ENCODE data around the gene MAP1S.

Gene MAP1S

GRCh38 chr19:17695198-17695597 is 24.1 kb upstream of the MAP1S start:
- no peak for DNase-seq (ENCODE audit: low spot score)

DNA sequence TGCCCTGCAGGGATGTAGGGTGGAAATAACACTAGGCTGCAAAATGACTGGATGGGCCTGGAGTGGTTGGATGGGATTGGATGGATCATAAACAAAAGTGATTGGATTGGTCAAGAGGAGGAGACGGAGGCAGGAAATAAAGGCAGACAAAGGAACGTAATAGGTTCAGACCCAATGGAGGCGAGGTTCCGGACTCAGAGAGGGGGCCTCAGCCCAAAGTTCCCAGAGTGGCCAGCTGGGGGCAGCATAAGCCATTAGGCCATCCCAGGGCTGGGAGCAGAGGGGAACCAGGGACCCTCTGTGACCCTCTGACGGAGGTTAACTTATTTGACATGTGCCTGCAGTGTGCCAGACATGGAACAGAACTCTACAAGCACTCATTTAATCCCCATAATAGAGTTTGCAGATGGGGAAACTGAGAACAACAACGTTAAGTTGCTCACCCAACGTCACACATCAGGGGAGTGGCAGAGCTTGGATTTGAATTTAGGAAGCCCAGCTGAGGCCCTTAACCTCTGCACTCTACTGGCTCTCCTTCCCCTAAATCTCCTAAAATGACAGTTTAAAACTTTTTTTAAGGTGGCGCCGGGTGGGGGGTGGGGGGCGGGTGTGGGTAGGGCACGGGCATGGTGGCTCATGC is 15.3 kb upstream of the MAP1S start:
- peak; percentile 71 for DNase-seq (ENCODE audit: low spot score)

- no peak for DNase-seq (ENCODE audit: low spot score)
Measured at GRCh38 chr19:17706750-17707181, 12.5 kb upstream of the MAP1S start.

GRCh38 chr19:17711851-17712250 is 7.4 kb upstream of the MAP1S start:
- no peak for DNase-seq (ENCODE audit: low spot score)

DNA sequence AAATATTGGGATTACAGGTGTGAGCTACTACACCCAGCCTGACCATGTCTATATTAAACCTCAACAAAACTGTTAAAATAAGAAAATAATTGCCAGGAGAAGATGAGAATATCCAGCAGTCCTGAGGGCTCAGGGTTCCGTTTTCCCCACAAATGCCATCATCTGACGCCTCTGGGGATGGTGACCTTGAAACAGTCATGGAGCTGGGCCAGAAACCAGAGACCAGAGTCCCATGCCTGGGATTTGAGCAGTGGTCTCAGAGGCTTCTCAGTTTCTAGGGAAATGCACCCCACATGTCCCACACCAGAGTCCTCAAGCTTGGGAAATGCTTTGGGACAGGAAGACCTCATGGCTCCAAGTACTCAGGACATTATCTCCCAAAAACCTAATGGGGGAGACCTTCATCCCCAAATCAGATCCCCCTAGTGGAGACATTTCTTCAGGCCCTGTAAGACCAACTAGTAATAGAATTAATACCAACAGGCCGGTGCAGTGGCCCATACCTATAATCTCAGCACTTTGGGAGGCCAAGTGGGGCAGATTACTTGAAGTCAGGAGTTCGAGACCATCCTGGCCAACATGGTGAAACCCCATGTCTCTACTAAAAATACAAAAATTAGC is 2.9 kb upstream of the MAP1S start:
- DNase-seq (ENCODE audit: low spot score), result no peak

- DNase-seq (ENCODE audit: low spot score), result no peak
Measured at GRCh38 chr19:17718550-17718946, 732 bp upstream of the MAP1S start.

DNA sequence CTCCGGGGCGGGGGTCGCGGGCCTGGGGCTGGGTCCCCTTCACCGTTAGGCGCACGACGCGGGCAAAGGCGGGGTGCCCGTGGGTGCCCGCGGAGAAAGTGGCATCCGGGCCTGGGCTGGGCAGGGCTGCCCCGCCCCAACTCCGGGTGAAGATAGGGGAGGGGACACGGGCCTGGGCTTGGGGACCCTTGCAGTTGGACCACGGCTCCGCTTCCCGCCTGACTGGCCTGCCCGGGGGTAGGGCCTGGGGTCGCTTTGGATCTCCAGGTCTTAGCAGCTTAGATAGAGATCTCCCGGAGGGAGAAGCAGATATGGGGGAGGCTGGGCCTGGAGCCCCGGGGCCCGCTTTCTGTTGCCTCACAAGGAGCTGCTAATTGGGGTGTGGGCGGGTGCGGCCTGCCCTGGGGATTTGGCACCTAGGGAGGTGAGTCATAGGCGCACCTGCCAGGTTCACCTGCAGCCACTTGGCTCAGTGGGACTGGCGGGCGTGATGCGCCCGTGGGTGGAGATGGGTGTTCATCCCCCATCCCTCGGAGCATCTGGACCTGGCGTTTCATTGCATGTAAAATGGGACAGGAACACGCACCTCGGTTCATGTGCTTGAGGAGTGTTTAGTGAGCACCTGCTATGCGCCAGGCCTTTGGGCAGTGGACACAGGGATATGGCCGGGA is 585 bp downstream of the MAP1S start:
- peak; percentile 42 for DNase-seq (ENCODE audit: low spot score)

- no peak for DNase-seq (ENCODE audit: low spot score)
Measured at GRCh38 chr19:17720440-17720839, 1.2 kb downstream of the MAP1S start.

DNA sequence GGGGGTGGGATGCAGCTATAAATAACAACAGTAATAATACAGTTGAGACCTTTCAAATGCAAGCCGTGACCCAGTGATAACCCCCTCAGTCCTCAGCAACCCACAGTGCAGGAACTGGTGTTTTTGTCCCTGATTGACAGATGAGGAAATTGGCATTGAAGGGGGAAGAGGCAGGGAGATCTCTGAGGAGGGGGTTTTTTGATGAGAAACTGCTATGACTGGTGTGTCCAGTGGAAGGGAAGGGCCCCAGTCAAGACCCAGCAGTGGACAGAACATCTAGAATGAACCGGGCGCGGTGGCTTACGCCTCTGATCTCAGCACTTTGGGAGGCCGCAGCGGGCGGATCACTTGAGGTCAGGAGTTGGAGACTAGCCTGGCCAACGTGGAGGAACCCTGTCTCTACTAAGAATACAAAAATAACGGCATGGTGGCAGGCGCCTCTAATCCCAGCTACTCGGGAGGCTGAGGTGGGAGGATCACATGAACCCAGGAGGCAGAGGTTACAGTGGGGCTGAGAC is 1.9 kb downstream of the MAP1S start:
- no peak for DNase-seq (ENCODE audit: low spot score)

- no peak for DNase-seq (ENCODE audit: low spot score)
Measured at GRCh38 chr19:17721821-17722220, 2.5 kb downstream of the MAP1S start.

DNA sequence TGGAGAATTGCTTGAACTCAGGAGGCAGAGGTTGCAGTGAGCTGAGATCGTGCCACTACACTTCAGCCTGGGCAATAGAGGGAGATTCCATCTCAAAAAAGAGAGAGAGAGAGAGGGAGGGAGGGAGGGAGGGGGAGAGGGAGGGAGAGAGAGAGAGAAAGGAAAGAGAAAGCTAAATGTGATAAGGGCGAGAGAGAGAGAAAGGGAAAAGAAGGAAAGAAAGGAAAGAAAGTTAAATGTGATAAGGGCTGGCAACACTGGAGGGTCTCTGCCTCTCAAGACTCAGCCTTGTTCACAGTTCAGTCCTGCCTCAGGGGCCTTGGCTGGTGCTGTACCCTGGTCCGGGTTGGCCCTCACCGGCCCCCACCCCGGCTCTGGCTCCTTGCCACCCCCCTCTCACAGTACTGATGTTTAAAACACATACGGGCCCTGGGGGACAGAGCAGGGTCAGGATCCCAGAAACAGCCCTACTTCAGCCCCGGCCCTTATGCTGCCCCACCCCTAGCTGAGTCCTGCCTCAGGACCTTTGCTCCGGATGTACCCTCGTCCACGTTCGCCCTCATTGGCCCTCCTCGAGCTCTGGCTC is 3.5 kb downstream of the MAP1S start:
- no peak for DNase-seq (ENCODE audit: low spot score)

- DNase-seq (ENCODE audit: low spot score), result no peak
Measured at GRCh38 chr19:17724655-17725054, 5.4 kb downstream of the MAP1S start.

DNA sequence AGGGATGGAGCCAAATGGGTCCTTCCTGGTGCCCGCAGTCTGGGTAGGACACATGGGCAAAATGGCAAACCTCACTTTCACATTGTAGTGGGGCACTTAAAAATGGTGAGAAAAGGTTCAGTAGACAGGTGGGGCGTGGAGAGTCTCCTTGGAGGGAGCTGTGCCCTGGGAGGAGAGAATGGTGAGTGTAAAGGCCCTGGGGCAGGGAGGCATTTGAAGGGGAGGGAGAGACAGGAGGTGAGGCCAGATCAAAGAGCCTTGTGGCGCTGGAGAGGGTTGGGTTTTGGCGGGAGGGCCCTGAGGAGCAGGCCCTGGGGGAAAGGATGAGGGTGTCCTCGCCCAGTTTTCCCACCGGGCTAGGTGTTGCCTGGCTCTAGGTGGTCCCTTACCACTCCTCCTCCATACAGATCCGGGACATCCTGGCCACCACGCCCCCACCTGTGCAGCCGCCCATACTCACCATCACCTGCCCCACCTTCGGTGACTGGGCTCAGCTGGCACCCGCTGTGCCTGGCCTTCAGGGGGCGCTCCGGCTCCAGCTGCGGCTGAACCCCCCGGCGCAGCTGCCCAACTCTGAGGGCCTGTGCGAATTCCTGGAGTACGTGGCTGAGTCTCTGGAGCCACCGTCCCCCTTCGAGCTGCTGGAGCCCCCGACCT is 6.3 kb downstream of the MAP1S start:
- DNase-seq (ENCODE audit: low spot score), result no peak

GRCh38 chr19:17726136-17726741 is 7.0 kb downstream of the MAP1S start:
- DNase-seq (ENCODE audit: low spot score), result no peak

GRCh38 chr19:17726964-17727773 is 7.9 kb downstream of the MAP1S start:
- no peak for DNase-seq (ENCODE audit: low spot score)

DNA sequence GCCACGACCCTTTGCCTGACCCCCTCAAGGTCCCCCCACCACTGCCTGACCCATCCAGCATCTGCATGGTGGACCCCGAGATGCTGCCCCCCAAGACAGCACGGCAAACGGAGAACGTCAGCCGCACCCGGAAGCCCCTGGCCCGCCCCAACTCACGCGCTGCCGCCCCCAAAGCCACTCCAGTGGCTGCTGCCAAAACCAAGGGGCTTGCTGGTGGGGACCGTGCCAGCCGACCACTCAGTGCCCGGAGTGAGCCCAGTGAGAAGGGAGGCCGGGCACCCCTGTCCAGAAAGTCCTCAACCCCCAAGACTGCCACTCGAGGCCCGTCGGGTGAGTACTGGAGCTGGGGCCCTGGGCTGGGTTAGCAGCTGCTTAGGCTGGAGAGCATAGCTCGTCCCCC is 8.6 kb downstream of the MAP1S start:
- no peak for DNase-seq (ENCODE audit: low spot score)

DNA sequence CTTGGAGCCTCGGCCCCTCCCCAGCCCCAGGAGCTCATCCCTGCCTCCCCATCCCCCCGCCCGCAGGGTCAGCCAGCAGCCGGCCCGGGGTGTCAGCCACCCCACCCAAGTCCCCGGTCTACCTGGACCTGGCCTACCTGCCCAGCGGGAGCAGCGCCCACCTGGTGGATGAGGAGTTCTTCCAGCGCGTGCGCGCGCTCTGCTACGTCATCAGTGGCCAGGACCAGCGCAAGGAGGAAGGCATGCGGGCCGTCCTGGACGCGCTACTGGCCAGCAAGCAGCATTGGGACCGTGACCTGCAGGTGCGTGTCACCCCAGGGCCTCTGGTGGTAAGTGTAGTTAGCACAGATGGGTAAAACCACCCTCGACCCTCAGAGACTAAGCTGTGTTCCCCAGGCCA is 13.8 kb downstream of the MAP1S start:
- no peak for DNase-seq (ENCODE audit: low spot score)

- DNase-seq (ENCODE audit: low spot score), result no peak
Measured at GRCh38 chr19:17734146-17734545, 14.9 kb downstream of the MAP1S start.

GRCh38 chr19:17735410-17735809 is 16.1 kb downstream of the MAP1S start:
- no peak for DNase-seq (ENCODE audit: low spot score)

- no peak for DNase-seq (ENCODE audit: low spot score)
Measured at GRCh38 chr19:17737690-17738153, 18.4 kb downstream of the MAP1S start.

Measured in CD4-positive, alpha-beta T cell treated with Interleukin-15 for 4 hours (primary cell).